Bladder microvascular endothelial cell (primary cell): ENCODE results near the gene CLCC1. TPM values are rescaled to one million over a fixed set of nuclear protein-coding genes. Genes with fewer than 3 reads are reported as not detected.

Source experiments
- total RNA-seq: library from RNA; depleted of rRNA; stranded (reverse); fragments of >200 nt; gene quantifications from 2 replicates; pipeline ENCODE4 v1.2.3, GENCODE V29; 2014

Gene CLCC1, protein sequence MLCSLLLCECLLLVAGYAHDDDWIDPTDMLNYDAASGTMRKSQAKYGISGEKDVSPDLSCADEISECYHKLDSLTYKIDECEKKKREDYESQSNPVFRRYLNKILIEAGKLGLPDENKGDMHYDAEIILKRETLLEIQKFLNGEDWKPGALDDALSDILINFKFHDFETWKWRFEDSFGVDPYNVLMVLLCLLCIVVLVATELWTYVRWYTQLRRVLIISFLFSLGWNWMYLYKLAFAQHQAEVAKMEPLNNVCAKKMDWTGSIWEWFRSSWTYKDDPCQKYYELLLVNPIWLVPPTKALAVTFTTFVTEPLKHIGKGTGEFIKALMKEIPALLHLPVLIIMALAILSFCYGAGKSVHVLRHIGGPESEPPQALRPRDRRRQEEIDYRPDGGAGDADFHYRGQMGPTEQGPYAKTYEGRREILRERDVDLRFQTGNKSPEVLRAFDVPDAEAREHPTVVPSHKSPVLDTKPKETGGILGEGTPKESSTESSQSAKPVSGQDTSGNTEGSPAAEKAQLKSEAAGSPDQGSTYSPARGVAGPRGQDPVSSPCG
- total RNA-seq, result 16.0 and 31.7 TPM in 2 replicates

GRCh38 chr1:108963052-108963686 is at the start of gene CLCC1:
TSS of gene CLCC1 (minus strand) at chr1:108963484. CDS start at chr1:108950437, 13,047 bp downstream.

Other genes starting within 250 kb of the CLCC1 start
- 37.2 and 89.1 TPM in 2 replicates for gene STXBP3, start 216.8 kb downstream of the CLCC1 start, total RNA-seq
- gene AKNAD1, start 106.4 kb downstream of the CLCC1 start, total RNA-seq, result 0.13 TPM in 1 of 2 replicates, not detected in the other
- 6.8 and 16.4 TPM in 2 replicates for gene GPSM2, start 86.5 kb downstream of the CLCC1 start, total RNA-seq
- gene WDR47, start 78.6 kb upstream of the CLCC1 start, total RNA-seq, result 13.3 and 24.1 TPM in 2 replicates
- gene TAF13, start 112.5 kb upstream of the CLCC1 start, total RNA-seq, result 39.8 and 68.0 TPM in 2 replicates
- gene TMEM167B, start 127.3 kb upstream of the CLCC1 start, total RNA-seq, result 17.3 and 28.4 TPM in 2 replicates
- gene ELAPOR1, start 150.6 kb upstream of the CLCC1 start, total RNA-seq, result 0.16 and 0.25 TPM in 2 replicates